NCI-H748 (cell line): ENCODE results near the gene GRIK4.

Experiments used
- DNase-seq: peaks from one replicate; lab custom pipeline; 2025; ENCODE audit not compliant: unreplicated experiment; lab: John Stamatoyannopoulos, UW

Gene GRIK4

GRCh38 chr11:120718171-120718570 lies 206.6 kb downstream of the GRIK4 start:
- no peak for DNase-seq

- DNase-seq, result no peak
These were observed 207.8 kb downstream of the GRIK4 start for GRCh38 chr11:120719348-120719747.

- no peak for DNase-seq
These were observed 209.2 kb downstream of the GRIK4 start for GRCh38 chr11:120720760-120721159.

- DNase-seq, result no peak
These were observed 211.0 kb downstream of the GRIK4 start for GRCh38 chr11:120722524-120722923.

- no peak for DNase-seq
These were observed 212.2 kb downstream of the GRIK4 start for GRCh38 chr11:120723751-120724150.

- DNase-seq, result no peak
These were observed 216.2 kb downstream of the GRIK4 start for GRCh38 chr11:120727752-120728151.

- DNase-seq, result no peak
These were observed 223.5 kb downstream of the GRIK4 start for GRCh38 chr11:120735035-120735434.

GRCh38 chr11:120738516-120739046 lies 227.0 kb downstream of the GRIK4 start:
- no peak for DNase-seq

- DNase-seq, result no peak
These were observed 228.2 kb downstream of the GRIK4 start for GRCh38 chr11:120739780-120740179.

- no peak for DNase-seq
These were observed 228.8 kb downstream of the GRIK4 start for GRCh38 chr11:120740380-120740779.

- no peak for DNase-seq
These were observed 232.8 kb downstream of the GRIK4 start for GRCh38 chr11:120744016-120744994.

- DNase-seq, result no peak
These were observed 234.8 kb downstream of the GRIK4 start for GRCh38 chr11:120746376-120746775.

- DNase-seq, result peak; percentile 95
These were observed 235.5 kb downstream of the GRIK4 start for GRCh38 chr11:120746836-120747609.

GRCh38 chr11:120747850-120748814 lies 236.6 kb downstream of the GRIK4 start:
- DNase-seq, result peak; percentile 87

GRCh38 chr11:120749395-120749794 lies 237.8 kb downstream of the GRIK4 start:
- no peak for DNase-seq

GRCh38 chr11:120750647-120751549 lies 239.3 kb downstream of the GRIK4 start:
- no peak for DNase-seq

- no peak for DNase-seq
These were observed 240.0 kb downstream of the GRIK4 start for GRCh38 chr11:120751550-120751949.

GRCh38 chr11:120752668-120753067 lies 241.1 kb downstream of the GRIK4 start:
- DNase-seq, result peak; percentile 72

GRCh38 chr11:120756931-120757330 lies 245.4 kb downstream of the GRIK4 start:
- no peak for DNase-seq
